Activated CD4-positive, CD25-positive, alpha-beta regulatory T cell (primary cell): ENCODE data around the gene C1RL.

Experiments
- DNase-seq, 4 experiments: peaks; one replicate each; lab custom pipeline; 2025; lab: John Stamatoyannopoulos, UW

Gene C1RL, protein sequence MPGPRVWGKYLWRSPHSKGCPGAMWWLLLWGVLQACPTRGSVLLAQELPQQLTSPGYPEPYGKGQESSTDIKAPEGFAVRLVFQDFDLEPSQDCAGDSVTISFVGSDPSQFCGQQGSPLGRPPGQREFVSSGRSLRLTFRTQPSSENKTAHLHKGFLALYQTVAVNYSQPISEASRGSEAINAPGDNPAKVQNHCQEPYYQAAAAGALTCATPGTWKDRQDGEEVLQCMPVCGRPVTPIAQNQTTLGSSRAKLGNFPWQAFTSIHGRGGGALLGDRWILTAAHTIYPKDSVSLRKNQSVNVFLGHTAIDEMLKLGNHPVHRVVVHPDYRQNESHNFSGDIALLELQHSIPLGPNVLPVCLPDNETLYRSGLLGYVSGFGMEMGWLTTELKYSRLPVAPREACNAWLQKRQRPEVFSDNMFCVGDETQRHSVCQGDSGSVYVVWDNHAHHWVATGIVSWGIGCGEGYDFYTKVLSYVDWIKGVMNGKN

DNA sequence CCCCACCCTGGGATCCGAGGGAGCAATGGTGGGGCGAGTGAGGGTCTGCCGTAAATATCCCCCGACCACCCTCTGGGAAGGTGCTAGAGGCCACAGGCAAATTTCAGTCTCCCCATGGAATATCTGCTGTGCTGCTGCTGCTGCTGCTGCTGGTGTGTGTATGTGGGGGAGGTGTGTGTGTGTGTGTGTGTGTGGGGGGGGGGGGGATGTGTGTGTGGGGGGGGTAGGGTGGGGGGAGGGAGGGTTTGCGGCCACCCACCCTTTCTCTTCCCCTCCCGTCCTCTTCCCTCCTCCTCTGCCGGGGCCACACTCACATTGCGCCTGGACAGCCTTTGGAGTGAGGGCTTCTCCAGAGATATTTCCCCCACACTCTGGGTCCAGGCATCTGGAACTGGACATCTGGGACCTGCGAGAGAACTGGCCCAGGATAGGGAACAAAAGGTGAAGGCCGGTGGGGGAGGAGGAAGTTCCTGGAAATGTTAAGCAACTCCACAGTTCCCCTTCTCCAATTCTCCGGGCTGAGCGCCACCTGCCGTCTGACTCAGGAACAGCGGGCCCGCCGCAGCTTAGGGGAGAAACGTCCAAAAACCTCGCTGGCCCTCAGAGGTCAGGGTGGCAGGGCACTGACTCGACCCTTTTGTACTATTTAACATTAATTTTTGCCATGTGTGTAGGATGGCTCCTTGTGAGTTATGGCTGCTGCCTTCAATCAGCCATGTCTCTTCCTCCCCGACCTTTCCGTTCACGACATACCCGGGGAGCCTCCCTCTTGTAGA, at the start of gene C1RL:
Gene C1RL (minus strand): TSS at position 419 of the 776 bp plus-strand sequence. CDS start 34 bp downstream, at position 385.
- peak; percentile 49 to 87 (median 70) for DNase-seq

DNA sequence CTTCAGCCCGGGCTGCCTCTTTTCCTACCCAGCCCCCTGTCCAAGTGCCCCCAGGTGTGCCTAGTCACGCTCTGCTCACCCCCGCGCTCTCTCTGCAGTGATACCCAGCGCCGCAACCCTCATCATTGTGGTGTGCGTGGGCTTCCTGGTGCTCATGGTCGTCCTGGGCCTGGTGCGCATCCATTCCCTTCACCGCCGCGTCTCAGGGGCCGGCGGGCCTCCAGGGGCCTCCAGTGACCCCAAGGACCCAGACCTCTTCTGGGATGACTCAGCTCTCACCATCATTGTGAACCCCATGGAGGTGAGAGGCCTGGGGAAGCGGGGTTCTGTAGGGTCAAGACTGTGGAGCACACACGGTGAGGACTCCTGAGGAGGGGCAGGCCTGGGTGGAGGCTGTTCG, 48.4 kb upstream of the C1RL start:
- DNase-seq: no peak

DNA sequence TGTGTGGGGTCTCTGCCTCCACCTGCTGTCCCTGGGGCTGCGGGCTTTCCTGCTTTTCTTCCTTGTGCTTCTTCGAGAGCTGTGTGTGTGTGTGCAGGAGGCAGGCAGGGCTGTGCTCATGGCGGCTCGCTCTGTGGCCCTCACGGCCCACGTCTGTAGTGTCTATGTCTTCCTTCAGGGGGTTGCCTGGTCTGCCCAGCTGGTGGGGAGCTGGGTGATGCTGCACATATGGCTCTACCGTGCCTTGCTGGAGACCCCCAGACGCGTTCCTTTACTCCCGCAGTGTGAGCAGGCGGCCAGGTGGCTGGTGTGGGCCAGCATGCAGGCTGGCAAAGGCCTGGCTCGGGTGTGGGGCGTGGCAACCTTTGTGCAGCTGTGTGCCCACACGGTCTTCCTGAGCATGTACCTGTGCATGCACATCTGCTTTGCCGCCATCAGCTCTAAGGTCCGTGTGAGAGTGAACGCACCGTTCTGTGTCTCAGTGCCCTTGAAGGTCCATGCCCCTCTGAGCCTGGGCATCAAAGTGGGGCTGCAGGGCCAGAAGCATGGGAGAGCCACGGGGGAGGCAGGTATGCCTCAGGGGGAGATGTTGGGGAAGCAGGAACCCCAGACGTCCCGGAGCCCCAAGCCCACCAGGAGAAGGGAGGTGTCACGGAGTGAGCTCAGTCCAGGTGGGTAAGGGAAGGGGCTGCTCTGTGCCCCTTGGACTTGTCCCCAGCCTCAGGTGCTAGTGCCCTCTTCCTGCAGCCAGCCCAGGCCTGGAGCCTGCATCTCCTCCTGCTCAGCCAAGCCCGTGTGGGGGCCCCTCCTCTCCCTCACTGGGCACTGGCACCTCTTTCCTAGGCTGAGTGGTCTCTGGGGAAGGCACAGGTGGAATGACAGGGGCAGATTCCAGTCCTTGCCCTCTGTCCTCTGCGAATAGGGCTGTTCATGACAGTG, 47.5 kb upstream of the C1RL start:
- DNase-seq: no peak

DNA sequence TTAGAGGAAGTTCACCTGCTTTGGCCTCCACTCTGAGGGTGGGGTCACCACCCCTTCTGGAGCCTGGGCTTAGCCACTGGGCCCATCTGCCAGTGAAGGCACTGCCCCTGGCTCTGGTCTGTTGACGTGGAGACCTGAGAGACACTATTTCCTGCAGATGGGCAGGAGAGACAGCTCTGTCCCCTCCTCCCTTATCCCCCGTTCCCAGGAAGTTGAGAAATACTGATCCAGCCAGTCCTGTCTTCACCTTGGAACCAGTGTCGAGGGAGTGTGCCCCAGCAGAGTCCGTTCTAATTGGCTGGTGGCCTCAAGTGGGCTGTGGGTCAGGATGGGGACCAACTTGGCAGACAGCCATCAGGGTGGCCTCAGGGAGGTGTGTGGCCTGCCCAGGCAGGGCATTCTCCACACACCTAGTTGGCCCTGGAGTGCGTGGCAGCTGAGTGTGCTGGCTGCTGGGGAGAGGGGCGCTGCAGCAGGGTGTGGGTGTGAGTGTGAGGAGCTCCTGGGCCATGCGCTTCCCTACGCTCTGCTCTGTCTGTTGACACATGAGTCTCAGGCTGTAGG, 46.5 kb upstream of the C1RL start:
- no peak for DNase-seq

DNA sequence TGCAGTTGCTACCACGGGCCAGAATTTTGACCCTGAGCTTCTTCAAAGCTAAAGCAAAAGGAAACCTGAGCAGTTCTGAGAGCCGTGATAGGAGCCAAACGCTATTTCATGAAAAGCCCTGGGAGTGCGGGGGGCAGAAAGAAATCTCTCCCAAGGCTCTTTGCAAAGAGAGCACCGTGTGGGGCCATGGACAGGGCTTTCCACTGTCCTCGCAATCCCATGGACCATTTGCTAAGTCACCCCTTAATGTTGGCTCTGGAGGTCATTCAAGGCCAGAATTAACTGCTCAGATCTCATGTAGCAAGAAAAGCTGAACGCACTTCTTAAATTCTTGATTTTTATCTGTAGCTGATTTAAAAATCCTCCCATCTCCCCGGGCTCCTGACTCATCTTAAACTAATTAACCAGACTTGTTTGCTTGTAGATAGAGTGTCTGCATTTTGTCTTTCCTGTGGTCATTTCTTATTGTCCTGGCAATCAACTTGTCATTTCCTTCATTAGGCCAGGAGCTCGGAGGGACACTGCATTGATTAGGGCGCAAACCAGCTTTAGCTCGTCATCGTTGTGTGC, 46.0 kb upstream of the C1RL start:
- DNase-seq: no peak

DNA sequence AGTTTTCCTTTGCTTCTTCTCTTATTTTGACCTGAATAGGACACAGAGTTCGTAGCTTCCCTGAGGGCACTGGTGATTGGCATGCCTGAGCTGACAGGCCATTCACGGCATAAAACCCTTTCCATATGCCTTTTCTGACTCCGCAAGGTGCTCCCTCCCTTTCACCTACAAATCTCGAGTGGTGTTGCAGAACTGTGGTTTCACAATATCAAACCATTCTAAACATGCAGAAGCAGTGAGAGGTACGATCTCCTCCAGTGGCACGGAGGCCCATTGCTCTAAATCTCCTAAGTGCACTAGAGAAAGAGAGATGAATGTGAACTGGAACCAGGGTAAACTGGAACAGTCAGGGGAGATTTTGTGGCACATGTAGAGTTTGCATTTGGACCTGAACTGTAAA, 45.0 kb upstream of the C1RL start:
- no peak for DNase-seq

DNA sequence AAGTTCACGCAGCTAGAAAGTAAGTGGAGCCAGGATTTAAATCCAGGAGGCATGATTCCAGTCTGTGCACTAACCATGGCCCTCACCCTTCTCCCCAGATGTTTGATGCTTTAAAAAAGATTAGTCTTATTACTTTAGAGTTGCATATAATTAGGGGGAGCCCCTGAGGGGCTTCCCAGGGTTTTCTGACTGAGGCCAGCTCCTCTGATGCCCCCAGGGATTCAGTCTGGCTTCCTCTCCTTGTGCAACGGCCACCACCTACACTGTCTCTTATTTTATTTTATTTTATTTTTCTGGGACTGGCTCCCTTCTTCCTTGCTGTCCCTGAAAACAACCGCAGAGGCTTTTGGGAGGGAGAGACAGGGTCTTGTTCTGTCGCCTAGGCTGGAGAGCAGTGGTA, 43.8 kb upstream of the C1RL start:
- no peak for DNase-seq

DNA sequence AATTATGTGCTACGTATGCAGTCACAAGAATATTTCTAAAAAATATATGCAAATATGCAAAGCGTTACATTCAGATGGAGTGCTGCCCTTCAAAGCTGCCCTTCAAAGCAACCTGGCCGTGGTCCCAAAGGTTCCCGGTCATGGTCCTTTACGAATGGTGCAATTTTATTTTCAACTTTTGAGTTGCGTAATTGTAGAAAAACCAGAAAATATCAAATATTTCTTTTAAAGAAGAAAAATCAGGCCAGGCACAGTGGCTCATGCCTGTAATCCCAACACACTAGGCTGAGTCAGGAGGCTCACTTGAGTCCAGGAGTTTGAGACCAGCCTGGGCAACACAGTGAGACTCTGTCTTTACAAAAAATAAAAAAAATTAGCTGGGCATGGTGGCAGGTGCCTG, 42.5 kb upstream of the C1RL start:
- DNase-seq: no peak

DNA sequence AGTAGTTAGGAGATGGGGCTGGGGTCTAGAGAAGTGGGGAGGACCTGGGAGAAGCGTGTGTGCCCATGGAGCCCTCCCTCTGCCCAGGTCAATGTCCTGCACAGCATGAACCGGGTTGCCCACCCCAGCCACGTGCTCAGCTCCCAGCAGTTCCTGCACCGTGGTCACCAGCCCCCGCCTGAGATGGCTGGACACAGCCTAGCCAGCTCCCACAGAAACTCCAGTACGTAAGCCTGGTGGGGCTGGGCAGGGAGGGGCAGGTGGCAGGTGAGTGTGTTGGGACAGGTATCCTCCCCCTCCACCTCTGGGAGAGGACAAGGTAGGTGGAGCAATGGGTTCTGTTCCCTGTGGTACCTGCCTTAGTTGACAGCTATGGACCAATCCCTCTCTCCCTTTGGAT, 41.8 kb upstream of the C1RL start:
- no peak for DNase-seq

DNA sequence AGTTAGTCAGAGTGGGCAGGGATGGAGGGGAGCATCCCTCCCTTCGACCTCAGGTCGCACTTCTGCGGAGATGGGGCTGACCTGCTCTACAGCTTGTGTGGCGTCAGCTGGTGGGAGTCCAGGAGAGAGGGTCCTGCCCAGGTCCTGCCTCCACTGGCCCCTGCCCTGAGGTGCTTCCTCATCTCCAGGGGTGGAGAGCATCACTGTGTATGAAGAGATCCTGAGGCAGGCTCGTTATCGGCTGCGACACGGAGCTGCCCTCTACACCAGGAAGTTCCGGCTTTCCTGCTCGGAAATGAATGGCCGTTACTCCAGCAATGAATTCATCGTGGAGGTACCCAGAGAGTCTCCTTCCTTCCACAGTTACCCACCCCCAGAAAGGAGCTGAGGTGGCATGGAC, 41.3 kb upstream of the C1RL start:
- no peak for DNase-seq

DNA sequence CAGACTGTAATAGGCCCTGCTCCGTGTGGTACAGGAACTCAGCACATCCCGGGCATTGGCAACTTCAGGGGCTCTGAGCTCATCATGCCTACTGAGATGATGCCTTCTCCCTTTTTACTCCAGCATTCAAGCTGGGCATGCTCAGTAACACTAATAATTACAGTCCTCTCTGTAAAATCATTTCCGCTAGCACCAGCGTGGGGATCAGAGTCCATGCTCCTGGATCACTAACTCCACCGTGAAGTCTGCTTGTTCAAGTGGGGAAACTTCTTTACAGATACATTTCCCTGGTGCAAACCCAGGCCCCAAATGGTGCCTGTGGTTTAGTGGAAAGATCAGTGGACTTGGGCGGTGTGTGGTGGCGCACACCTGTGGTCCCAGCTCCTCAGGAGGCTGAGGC, 37.9 kb upstream of the C1RL start:
- DNase-seq: no peak

DNA sequence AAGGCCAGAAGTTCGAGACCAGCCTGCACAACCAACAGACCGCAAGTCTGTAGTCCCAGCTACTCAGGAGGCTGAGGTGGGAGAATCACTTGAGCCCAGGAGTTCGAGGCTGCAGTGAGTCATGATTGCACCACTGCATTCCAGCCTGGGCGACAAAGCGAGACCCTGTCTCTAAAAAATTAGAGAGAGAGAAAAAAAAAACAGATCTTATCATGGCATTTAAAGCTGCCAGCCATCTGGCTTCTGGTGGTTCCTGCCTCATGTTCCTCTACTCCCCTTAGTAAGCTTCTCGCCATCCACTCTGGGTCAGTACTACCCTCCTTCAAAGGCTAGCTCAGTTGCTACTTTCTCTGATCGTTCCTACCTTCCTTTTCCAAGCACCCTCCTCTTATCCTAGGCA, 37.2 kb upstream of the C1RL start:
- DNase-seq: no peak

DNA sequence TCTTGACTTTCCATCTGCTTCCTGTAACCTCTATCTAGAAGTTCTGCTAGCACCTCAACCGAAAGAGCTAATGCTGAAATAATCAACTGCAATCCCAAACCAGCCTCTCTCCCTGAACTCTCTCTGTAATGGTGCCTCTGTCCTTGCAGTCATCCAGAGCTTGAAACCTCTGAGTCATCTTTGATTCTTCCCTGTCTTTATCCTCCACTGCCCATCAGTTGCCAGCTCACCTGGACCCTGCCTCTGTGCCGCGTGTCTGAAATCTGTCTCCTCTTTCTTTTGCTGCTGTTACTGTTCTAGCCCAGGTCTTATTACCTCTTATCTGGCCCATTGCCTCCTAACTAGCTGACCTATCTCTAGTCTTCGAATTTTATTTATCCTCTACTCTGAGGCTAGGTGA, 36.7 kb upstream of the C1RL start:
- DNase-seq: no peak

DNA sequence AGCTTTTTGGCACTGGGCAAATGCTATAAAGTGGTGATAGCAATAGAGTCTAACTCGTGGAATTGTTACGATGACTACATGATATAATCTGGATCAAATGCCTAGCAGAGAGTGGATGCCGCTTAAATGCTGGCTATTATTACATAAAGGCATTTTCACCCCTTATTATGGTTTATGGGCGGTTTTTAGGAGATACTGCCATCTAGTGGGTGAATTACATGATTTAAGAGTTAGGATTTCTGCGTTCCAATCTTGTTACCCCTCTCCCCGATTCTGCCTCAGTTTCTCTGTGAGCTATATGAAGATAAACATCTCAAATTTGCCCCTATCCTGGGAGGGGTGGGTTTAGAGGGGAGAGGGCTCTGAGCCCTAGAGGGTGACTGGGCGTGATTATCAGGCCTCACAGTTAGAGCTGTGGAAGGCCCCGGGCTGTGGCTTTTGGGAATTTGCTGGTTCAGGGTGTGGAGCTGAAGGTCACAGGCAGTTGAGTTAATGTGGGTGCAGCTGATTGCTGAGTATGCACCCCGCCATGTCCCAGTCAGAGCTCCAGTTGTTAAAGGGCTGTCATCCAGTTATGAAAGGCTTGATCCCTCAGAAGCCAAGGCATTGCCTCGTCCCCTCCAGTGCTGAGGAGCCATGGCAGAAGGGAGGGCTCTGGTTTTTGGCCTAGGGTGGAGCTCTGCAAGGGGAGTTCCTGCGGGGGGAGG, 35.6 kb upstream of the C1RL start:
- DNase-seq: no peak

DNA sequence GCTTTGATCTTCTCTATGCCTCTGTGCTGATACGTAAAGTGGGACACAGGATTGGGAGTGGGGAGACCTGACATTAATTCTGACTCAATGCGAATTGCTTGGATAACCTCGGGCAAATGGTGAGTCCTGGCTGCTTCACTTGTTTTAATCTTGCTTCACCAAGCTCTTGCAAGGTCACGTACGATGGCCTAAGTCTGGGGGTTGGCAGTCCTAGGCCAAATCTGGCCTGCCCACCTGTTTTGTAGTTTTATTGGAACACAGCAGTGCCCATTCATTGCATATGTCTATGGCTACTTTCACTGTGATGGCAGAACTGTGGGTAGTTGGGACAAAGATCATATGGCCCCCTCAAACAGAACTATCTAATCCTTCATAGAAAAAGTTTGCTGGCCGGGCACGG, 34.5 kb upstream of the C1RL start:
- no peak for DNase-seq

DNA sequence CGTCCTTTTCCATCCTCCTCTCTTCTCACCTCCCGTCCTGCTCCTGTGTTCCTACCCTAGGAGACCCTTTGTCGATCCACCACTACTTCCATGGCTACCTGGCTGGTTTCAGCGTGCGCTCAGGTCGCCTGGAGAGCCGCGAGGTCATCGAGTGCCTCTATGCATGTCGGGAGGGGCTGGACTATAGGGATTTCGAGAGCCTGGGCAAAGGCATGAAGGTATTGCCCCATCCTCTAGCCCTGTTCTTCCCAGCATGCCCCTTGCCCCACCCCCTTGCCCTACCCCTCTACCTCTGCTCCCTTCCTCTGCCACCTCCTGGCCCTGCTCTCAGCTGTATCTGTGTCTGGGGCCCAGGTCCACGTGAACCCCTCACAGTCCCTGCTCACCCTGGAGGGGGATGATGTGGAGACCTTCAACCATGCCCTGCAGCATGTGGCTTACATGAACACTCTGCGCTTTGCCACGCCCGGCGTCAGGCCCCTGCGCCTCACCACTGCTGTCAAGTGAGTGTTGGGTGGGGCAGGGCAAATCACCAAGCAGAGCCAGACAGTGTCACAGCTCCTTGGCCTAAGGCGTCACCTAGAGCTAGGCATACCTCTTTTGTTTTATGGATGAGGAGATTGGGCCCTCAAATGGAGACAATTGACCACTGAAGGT, 33.9 kb upstream of the C1RL start:
- DNase-seq: no peak

DNA sequence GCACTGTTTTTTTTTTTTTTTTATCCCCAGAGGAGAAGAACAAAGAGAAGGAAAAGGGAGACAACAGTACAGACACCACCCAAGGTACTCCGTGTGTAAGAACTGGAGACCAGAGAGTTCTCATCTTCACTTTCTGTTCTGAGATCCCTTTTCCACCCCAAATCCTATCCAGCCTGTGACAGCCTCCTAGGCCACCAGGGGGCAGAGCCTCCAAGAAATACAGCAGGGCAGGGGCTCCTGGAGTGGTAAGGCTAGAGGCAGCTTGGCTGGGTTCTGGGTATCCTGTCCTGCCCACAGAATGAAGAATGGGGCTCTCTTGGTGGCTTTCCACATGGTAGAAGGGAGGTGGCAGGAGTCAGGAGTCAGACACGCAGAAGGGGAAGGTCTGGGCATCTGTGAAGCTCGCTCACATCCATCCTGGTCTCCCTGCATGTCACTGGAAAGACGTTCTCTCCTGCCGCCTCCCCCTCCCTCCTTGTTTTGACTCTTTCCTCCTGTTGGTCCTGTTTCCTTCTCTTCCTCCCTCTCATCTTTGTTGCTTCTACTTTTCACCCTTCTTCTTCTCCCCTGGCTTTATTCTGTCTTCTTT, 33.1 kb upstream of the C1RL start:
- peak in 3 of 4 experiments; percentile 8 to 42 (median 27) for DNase-seq

DNA sequence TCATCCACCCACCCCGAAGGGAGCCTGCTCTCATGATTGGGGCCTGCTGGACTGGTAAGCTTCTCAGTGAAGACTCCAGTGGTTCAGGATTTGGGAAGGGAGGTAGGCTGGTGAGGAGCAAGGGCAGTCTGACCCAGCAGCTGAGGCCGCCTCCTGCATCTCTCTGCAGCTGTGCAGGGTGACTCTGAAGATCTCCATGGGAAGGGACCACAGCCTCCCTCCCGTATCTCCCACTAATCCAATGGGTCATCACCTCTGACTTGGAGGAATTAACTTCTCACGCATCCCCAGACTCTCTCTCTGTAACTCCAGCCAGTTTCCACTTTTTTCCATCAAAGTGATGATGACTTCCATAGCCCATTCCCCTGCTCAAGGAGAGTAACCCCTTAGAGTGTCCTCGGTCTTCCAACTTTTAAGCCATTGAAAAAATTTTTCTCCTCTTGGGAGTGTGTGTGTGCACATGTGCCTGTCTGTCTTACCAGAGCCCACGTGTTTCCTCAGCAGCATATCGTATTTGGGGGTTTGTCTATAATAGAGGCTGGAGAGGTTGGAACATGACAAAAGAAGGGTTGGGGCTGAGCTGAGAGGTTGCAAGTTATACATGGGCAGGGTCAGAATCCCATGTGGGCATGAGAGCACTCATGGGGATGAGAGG, 32.5 kb upstream of the C1RL start:
- no peak for DNase-seq

DNA sequence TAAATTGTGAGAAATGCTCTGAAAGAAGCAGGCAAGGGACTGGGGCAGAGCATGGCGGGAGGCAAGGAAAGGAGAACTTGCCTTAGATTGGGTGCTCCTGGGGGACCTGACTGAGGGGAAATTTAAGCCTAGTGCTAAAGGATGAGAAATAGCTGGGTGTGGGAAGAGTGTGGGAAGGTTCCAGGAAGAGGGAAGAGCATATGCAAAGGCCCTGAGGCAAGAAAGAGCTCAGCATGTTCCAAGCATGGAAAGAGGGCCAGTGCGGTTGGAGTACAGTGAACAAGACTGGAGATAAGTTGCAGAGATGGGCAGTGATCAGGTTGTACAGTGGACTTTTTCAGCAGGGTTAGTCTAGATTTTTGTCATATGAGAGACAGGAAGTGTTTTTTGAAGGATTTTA, 30.2 kb upstream of the C1RL start:
- no peak for DNase-seq
